ENCODE measurements around the gene TMEM26.
"Not testable (repeated sequence)": the region's sequence is repeated elsewhere in the genome, so short reads cannot be mapped to it uniquely, and the experiment has no call there.

Gene TMEM26

DNA sequence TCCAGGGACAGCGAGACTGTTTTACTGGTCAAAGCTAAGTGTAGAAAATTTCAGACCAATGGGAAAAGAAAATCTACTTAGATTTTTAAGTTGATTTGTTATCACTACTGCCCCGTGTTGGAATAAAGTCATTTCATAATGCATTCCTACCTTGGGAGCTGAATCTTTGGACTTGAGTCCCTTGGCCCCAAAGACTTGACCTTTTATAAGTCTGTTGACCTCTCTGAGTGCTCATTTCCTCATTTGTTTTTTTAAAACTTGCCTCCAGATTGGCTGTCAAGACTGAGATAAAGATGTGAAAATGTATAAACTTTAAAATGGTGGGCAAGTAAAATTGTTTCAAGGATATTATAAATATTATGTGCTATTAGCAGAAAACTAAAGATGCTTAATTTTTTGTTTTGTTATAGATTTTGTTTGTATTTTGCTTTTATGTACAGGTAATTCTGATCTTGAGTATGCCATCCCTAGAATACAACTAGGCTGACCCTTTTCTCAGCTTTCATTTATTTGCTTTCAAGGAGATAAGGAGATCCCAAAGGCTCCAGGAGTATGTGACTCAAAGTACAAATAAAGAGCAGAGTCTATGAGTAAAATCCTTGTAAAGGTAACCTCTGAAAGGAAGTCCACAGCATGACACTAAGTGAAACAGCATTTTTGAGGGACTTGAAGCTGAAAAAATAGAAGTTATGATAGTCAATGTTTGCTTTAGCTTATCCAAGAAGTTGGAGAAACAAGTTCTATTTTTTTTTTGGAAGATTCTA, 54.6 kb downstream of the TMEM26 start:
- no peak for DNase-seq

GRCh38 chr10:61397175-61397986, 55.8 kb downstream of the TMEM26 start:
- no peak for DNase-seq

- no peak for DNase-seq
These were observed 61.9 kb downstream of the TMEM26 start for GRCh38 chr10:61391281-61391680.

- DNase-seq: no peak
These were observed 62.3 kb downstream of the TMEM26 start for GRCh38 chr10:61390851-61391250.

DNA sequence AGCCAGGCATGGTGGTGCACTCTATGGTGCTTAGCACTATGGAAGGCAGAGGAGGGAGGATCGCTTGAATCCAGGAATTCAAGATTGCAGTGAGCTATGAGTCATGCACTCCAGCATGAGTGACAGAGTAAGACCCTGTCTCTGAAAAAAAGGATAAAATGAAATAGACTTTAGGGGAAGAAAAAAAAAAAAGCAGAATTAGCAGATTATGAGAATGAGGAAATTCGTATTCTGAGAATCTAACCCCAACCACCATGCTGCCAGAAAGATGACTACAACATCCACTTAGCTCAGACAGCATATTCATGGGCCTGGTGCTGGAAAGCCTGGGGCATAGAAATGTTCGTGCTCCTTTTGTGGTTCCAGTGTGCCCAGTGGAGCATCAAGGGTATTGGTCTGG, 63.3 kb downstream of the TMEM26 start:
- DNase-seq: no peak

DNA sequence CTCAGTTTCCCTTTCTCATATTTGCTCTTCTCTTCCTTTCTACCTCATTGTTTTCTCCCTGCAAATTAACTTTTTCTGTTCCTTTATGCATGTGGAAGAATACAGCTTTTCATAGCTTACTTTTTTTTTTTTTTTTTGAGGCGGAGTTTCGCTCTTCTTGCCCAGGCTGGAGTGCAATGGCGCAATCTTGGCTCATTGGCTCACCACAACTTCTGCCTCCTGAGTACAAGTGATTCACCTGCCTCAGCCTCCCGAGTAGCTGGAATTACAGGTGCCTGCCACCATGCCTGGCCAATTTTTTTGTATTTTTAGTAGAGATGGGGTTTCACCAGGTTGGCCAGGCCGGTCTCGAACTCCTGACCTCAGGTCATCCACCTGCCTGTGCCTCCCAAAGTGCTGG, 64.2 kb downstream of the TMEM26 start:
- not testable (repeated sequence) for DNase-seq

DNA sequence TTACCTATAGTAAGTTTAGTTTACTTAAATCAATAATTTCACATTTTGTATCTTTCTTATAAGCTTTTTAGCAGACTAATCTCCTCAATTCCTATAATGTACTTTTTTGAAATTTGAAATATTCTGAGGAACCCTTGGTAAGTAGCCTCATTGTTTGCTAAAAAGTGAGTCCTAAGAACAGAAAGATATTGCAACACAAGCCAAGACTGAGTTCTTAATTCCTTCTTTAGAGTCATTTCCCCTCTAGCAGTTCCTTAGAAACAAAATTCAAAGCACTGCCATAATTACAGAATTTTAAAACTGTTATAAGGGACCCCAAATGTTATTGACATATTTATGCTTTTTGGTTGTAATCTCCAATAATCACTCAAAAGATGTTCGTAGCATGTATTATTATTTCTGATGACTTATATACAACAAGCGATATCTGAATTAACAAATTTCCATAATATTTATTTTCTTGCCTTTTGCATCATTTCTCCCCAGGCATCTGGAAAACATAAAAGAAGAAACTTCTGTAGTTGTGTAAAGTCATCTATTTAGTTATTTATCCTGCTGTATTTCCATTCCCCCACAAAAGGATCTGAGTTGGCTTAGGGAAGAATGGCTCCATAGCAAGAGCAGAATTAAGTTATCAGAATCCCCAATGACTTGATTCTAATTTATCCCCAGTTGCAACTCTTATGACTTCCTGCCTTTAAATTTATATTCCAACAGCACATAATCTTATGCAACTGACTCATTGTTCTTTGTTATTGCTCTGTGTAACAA, 67.8 kb downstream of the TMEM26 start:
- DNase-seq: no peak

DNA sequence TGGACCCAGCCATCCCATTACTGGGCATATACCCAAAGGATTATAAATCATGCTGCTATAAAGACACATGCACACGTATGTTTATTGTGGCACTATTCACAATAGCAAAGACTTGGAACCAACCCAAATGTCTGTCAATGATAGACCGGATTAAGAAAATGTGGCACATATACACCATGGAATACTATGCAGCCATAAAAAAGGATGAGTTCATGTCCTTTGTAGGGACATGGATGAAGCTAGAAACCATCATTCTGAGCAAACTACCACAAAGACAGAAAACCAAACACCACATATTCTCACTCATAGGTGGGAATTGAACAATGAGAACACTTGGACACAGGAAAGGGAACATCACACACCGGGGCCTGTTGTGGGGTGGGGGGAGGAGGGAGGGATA, 72.0 kb downstream of the TMEM26 start:
- not testable (repeated sequence) for DNase-seq

- DNase-seq: no peak
These were observed 74.3 kb downstream of the TMEM26 start for GRCh38 chr10:61378865-61379264.

- DNase-seq: no peak
These were observed 76.2 kb downstream of the TMEM26 start for GRCh38 chr10:61376908-61377368.

DNA sequence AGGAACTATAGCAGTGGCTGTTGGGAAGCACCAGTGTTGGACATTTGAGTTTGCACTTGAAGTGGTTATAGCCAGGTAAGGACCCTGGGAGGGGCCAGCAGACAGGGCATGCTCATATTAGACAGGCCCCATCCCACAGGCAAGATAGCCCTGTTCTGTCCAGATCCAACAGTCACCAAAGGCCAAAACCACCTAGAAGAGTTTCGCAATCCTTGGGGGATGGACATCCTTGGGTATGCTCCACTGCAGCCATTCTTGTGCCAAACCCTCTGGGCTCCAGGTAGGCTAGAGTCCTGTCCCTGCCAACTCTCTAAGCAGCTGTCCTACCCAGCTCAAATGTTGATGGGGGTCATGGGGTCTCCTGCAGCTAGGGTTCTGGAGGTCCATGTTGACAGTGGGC, 76.8 kb downstream of the TMEM26 start:
- DNase-seq: no peak

DNA sequence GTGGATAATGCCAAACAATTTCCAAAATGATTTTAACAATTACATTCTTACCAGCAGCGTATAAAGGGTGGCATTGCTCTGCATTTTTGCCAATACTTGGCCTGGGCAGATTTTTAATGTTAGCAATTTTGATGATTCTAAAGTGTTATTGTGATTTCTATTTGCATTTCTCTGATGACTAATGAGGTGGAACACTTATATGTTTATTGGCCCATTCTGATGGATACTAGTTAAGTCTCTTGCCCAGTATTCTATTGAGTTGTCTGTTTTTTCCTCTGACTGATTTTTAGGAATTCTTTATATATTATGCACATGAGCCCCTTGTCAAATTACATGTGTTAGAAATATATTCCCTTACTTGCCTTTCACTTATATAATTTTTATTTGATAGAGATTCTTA, 86.8 kb downstream of the TMEM26 start:
- no peak for DNase-seq

GRCh38 chr10:61364619-61365018, 88.6 kb downstream of the TMEM26 start:
- no peak for DNase-seq

GRCh38 chr10:61363006-61363405, 90.2 kb downstream of the TMEM26 start:
- DNase-seq: no peak

DNA sequence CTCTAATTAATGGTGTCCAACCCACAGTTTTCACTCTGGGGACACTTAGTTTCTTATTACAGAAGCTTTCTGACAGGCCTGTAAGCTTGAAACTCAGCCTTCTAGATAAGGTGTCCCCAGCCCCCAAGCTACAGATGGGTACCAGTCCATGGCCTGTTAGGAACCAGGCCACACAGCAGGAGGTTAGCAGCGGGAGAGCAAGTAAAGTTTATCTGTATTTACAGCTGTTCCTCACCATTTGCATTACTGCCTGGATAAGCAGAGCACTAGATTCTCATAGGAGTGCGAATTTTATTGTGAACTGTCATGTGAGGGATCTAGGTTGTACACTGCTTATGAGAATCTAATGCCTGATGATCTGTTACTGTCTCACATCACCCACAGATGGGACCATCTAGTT, 93.7 kb downstream of the TMEM26 start:
- DNase-seq: no peak

GRCh38 chr10:61357687-61358086, 95.5 kb downstream of the TMEM26 start:
- DNase-seq: no peak
